Smooth muscle cell (in vitro differentiated cells): ENCODE measurements around the gene TBC1D9B. TPM values are rescaled to one million over a fixed set of nuclear protein-coding genes. Genes with fewer than 3 reads are reported as not detected.

ENCODE experiments used
- DNase-seq: peaks from one replicate; lab custom pipeline; 2025; ENCODE audit not compliant: unreplicated experiment; lab: John Stamatoyannopoulos, UW
- H2AFZ ChIP-seq: fragments of 200-600 bp; sonication (generic); 2 replicates; pipeline ENCODE4 v1.6.0; 2016; ENCODE audit warnings: antibody characterized with exemption, low read depth, mild to moderate bottlenecking
- H3F3A ChIP-seq: fragments of 200-600 bp; sonication (generic); 2 replicates; pipeline ENCODE4 v1.6.0; 2017; ENCODE audit warnings: antibody characterized with exemption, low read depth
- H3K27ac ChIP-seq: fragments of 200-600 bp; sonication (generic); 2 replicates; pipeline ENCODE4 v1.5.1; 2016; ENCODE audit warnings: low read depth, mild to moderate bottlenecking
- H3K27me3 ChIP-seq: fragments of 200-600 bp; sonication (generic); 2 replicates; pipeline ENCODE4 v1.6.1; 2016; ENCODE audit warnings: low read depth, mild to moderate bottlenecking
- H3K36me3 ChIP-seq: fragments of 200-600 bp; sonication (generic); 2 replicates; pipeline ENCODE4 v1.5.1; 2016; ENCODE audit warnings: low read depth
- H3K4me1 ChIP-seq: fragments of 200-600 bp; sonication (generic); 2 replicates; pipeline ENCODE4 v1.5.1; 2016; ENCODE audit warnings: low read depth
- H3K4me2 ChIP-seq: fragments of 200-600 bp; sonication (generic); 2 replicates; pipeline ENCODE4 v1.6.0; 2016; ENCODE audit warnings: mild to moderate bottlenecking
- H3K4me3 ChIP-seq: fragments of 200-600 bp; sonication (generic); 2 replicates; pipeline ENCODE4 v1.5.1; 2016; ENCODE audit warnings: mild to moderate bottlenecking
- H3K79me2 ChIP-seq: fragments of 200-600 bp; sonication (generic); 2 replicates; pipeline ENCODE4 v1.6.0; 2016; ENCODE audit warnings: low read depth, mild to moderate bottlenecking
- H3K9ac ChIP-seq: fragments of 200-600 bp; sonication (generic); 2 replicates; pipeline ENCODE4 v1.6.0; 2016; ENCODE audit warnings: low read depth
- H3K9me3 ChIP-seq: fragments of 200-600 bp; sonication (generic); replicated peaks from 2 replicates; pipeline ENCODE4 v1.5.1; 2016; ENCODE audit warnings: low read depth
- H4K20me1 ChIP-seq: fragments of 200-600 bp; sonication (generic); 2 replicates; pipeline ENCODE4 v1.6.0; 2016; ENCODE audit warnings: low read depth
- CTCF ChIP-seq: fragments of 200-600 bp; sonication (generic); IDR thresholded peaks from 2 replicates; pipeline ENCODE4 v1.5.1; 2017; ENCODE audit warnings: borderline replicate concordance, mild to moderate bottlenecking, antibody characterized with exemption; ENCODE audit not compliant: insufficient read depth, poor library complexity, severe bottlenecking
- WGBS: methylation state at CpG from one replicate; pipeline ENCODE4 v1.1.7; 2016; ENCODE audit warnings: low lambda C conversion rate; 5-methylcytosine and 5-hydroxymethylcytosine counted together
- polyA plus RNA-seq: library from polyadenylated mRNA; unstranded; fragments of >200 nt; fragmentation: Nextera tagmentation; extraction: Ambion mirVana; gene quantifications from 2 replicates; pipeline ENCODE4 v1.2.1, GENCODE V29; 2016
- small RNA-seq: library from RNA; depleted of rRNA; stranded (forward); fragments of <200 nt; gene quantifications from one replicate; pipeline ENCODE3, GENCODE V24; 2014
- total RNA-seq: library from RNA; depleted of rRNA; stranded (reverse); fragments of >200 nt; gene quantifications from 2 replicates; pipeline ENCODE4 v1.2.3, GENCODE V29; 2014

Gene TBC1D9B
- total and polyA plus RNA-seq, 2 experiments from 2014 or later: 47.5 to 62.3 TPM

- no peaks in the 10 kb centered on the region for H3K9me3 ChIP-seq
- no peak overlapping the region for H3K27ac ChIP-seq
- no peak overlapping the region for H2AFZ ChIP-seq
- TF ChIP-seq CTCF: no peak
- no peak overlapping the region for H3K4me3 ChIP-seq
- peaks cover 6% of the 10 kb centered on the region for H3K4me1 ChIP-seq
- WGBS: 97% methylated on average over 27 of the region's 27 CpGs
- peaks cover 6% of the 10 kb centered on the region for H3K79me2 ChIP-seq
- no peak overlapping the region for H3K9ac ChIP-seq
- H3F3A ChIP-seq: peaks cover 7% of the 10 kb centered on the region
- H3K27me3 ChIP-seq: no peaks in the 10 kb centered on the region
- no peak for DNase-seq
- H3K36me3 ChIP-seq: no peaks in the 10 kb centered on the region
- H3K4me2 ChIP-seq: no peak overlapping the region
- no peaks in the 10 kb centered on the region for H4K20me1 ChIP-seq
Observed at GRCh38 chr5:179812135-179812825, 95.4 kb downstream of the TBC1D9B start.

Small RNA genes within 50 kb of the gene (small RNA-seq; reads per million reads assigned to genes)
- gene RF00019: not detected

Other genes with a start within 250 kb of the TBC1D9B start
- gene CBY3, start 226.9 kb downstream of the TBC1D9B start, total RNA-seq: not detected in 2 replicates
- 0.54 TPM in 1 of 2 replicates, not detected in the other for gene CBY3, start 226.9 kb downstream of the TBC1D9B start, polyA plus RNA-seq
- gene CANX, start 208.9 kb downstream of the TBC1D9B start, total RNA-seq: 513 and 566 TPM in 2 replicates
- gene CANX, start 208.9 kb downstream of the TBC1D9B start, polyA plus RNA-seq: 242 and 274 TPM in 2 replicates
- gene MAML1, start 175.1 kb downstream of the TBC1D9B start, total RNA-seq: 11.5 and 14.4 TPM in 2 replicates
- gene MAML1, start 175.1 kb downstream of the TBC1D9B start, polyA plus RNA-seq: 9.9 and 12.1 TPM in 2 replicates
- not detected in 2 replicates for gene LTC4S, start 113.9 kb downstream of the TBC1D9B start, total RNA-seq
- gene LTC4S, start 113.9 kb downstream of the TBC1D9B start, polyA plus RNA-seq: 0.83 TPM in 1 of 2 replicates, not detected in the other
- gene MGAT4B, start 101.0 kb downstream of the TBC1D9B start, total RNA-seq: 60.0 and 60.6 TPM in 2 replicates
- 121 and 140 TPM in 2 replicates for gene MGAT4B, start 101.0 kb downstream of the TBC1D9B start, polyA plus RNA-seq
- gene SQSTM1, start 87.0 kb downstream of the TBC1D9B start, total RNA-seq: 114 and 129 TPM in 2 replicates
- 159 and 262 TPM in 2 replicates for gene SQSTM1, start 87.0 kb downstream of the TBC1D9B start, polyA plus RNA-seq
- 16.5 and 22.8 TPM in 2 replicates for gene MRNIP, start 49.1 kb downstream of the TBC1D9B start, total RNA-seq
- gene MRNIP, start 49.1 kb downstream of the TBC1D9B start, polyA plus RNA-seq: 11.9 and 19.9 TPM in 2 replicates
- 32.4 and 43.8 TPM in 2 replicates for gene RNF130, start 163.9 kb upstream of the TBC1D9B start, total RNA-seq
- 32.1 and 37.5 TPM in 2 replicates for gene RNF130, start 163.9 kb upstream of the TBC1D9B start, polyA plus RNA-seq